ENCODE results near the gene CYP26B1.

DNA sequence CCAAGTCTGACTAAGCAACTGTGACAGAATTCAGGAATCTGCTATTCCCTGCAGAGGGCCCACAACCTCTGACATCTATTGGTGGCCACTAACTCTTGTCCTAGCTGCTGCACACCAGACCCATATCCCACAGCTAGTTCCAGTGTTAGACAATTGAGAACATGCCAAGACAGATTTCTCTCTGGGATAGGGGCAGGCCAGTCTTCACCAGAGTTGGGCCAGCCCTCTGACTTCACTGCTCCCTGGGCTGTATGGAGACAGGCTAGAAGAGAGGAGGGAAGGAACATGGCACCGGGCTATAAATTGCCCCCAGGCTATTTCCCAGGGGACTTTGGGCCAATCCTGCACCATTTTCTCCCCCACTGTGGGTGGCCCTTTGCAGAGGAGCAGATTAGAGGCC, 32.7 kb upstream of the CYP26B1 start:
- TF ChIP-seq, protein P1, sequence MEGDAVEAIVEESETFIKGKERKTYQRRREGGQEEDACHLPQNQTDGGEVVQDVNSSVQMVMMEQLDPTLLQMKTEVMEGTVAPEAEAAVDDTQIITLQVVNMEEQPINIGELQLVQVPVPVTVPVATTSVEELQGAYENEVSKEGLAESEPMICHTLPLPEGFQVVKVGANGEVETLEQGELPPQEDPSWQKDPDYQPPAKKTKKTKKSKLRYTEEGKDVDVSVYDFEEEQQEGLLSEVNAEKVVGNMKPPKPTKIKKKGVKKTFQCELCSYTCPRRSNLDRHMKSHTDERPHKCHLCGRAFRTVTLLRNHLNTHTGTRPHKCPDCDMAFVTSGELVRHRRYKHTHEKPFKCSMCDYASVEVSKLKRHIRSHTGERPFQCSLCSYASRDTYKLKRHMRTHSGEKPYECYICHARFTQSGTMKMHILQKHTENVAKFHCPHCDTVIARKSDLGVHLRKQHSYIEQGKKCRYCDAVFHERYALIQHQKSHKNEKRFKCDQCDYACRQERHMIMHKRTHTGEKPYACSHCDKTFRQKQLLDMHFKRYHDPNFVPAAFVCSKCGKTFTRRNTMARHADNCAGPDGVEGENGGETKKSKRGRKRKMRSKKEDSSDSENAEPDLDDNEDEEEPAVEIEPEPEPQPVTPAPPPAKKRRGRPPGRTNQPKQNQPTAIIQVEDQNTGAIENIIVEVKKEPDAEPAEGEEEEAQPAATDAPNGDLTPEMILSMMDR (IDR thresholded peaks at IDR 0.05 in 4 of 5, conservative IDR thresholded peaks at IDR 0.05 in 1 of 5): no peak
- TF ChIP-seq POLR2A (IDR thresholded peaks at IDR 0.05): no peak
